SHP77 treated with DMSO at 0.1 percent for 48 hours (cell line): ENCODE measurements around the gene PLCG2.
"Not testable (repeated sequence)": the region's sequence is repeated elsewhere in the genome, so short reads cannot be mapped to it uniquely, and the experiment has no call there.

Experiments
- DNase-seq: peaks from one replicate; lab custom pipeline; 2025; lab: John Stamatoyannopoulos, UW

Gene PLCG2

DNA sequence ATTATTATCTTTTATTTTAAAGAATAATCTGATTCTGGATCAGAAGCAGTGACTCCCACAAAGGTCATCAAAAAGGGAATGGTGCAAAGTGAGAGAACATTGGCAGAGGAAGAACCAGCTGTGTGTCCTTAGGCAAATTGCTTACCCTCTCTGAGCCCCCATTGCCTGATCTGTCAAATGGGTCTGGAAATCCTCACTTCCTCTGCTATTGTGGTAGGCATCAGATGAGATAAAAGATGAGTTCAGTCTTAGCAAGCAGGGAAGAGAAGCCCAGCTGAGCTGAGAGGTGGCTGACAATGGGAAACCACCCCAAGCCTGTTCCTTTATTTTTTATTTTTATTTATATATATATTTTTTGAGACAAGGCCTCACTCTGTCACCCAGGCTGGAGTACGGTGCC lies 24.2 kb upstream of the PLCG2 start:
- DNase-seq: no peak

DNA sequence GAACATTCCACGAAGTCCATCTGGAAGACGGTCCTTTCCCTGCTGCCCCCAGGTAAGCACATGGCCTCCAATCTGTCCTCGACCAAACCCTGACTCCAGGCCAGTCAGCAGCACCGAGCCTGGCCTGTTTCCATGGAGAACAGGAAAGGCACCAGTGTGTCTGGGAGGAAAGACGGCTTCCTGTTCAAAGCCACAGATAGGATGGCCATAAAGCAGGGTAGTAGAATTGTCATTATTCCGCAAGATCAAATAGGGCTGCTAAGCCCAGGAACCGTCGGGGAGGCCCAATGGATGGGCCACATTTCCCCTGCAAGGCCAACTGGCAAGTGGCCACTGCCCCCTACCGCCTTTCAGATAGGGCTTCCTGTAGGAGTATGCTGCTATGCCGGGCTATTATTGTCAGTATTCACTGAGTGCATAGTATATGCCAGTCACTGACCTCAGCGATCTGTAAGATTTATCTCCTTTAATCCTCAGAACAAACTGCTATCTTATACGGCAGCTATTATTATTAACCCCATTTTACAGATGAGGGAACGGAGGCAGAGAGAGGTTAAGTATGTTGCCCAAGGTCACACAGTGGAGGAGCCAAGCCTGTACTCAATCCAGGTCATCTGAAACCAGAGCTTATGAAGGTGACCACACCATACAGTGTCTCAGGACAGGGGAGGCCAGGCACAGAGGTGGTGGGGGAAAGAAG lies 23.0 kb upstream of the PLCG2 start:
- DNase-seq: no peak

DNA sequence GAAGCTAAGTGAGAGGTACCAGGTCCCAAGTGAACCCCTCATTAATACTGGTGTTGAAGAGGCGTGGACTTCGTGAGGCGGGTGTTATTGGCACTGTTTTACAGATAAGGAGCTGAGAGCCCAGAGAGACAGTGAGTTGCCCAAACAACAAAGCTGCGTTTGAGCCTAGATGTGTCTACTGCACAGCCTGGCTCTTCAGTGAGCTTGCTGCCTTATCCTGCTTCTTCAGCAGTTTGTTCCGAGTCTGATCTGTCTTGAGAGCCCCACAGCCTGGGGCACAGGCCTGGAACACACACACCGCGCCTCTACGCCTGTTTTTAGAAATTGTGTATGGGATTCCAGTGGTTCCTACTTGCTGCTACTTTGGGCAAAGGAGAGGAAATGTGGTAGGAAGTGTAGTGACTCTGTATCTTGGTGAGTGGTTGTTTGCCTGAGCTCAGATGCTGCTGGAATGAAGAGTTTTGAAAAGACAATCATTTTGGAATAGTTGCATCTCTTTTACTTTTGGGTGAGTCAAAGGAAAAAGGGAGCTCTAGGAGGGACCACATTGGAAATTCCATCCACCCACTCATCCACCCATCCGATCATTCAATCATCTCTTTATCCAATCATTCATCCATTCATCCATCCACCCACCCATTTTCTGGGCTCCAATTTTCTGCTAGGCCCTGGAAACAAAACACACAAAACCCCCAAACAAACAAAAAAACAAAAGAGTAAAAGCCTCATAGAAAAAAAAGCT lies 22.3 kb upstream of the PLCG2 start:
- DNase-seq: no peak

DNA sequence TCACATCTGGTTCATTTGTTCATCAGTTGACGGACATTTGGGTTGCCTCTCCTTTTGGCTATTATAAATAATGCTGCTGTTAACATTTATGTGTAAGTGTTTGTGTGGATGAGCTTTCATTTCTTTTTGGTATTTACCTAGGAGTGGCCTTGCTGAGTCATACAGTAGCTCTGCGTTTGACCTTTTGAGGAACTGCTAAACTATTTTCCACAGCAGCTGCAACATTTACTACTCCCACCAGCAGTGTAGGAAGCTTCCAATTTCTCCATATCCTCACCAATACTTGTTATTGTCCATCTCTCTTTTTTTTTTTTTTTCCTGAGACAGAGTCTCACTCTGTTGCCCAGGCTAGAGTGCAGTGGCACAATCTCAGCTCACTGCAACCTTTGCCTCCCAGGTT lies 20.7 kb upstream of the PLCG2 start:
- DNase-seq: no peak

DNA sequence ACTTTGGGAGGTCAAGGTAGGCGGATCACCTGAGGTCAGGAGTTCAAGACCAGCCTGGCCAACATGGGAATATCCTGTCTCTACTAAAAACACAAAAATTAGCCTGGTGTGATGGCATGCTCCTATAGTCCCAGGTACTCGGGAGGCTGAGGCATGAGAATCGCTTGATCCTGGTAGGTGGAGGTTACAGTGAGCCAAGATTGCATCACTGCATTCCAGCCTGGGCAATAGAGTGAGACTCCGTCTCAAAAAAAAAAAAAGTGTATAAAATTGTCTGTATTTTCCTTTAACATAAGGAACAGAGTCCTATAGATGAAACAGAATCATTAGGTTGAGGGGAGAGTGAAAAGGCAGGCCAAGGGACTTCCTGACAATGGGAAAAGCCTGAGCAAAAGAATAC lies 16.8 kb upstream of the PLCG2 start:
- DNase-seq: not testable (repeated sequence)

DNA sequence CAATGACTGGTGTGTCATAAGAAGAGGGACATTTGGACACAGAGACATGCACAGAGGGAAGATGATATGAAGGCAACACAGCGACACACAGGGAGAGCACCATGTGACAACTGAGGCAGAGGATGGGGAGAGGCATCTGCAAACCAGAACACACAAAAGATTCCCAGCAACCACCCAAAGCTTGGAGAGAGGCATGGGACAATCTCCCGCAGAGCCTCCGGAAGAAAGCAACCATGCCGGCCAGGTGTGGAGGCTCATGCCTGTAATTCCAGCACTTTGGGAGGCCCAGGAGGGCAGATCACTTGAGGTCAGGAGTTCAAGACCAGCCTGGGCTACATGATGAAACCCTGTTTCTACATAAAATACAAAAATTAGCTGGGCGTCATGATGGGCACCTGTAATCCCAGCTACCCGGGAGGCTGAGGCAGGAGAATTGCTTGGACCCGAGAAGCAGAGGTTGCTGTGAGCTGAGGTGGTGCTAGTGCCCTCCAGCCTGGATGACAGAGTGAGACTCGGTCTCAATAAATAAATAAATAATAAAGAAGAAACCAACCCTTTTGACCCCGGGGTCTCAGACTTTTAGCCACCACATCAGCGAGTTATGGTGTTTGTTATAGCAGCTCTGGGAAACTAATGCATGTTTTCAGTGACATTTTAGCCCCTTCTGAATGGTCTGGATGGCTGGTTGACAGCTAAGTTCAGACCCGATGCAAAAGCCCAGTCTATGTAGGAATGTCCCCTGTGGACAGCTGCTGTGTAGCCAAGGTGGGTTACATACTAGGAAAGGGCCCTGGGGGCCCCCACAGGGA lies 13.8 kb upstream of the PLCG2 start:
- no peak for DNase-seq

- DNase-seq: no peak
These were observed 13.1 kb upstream of the PLCG2 start for GRCh38 chr16:81765969-81766368.

DNA sequence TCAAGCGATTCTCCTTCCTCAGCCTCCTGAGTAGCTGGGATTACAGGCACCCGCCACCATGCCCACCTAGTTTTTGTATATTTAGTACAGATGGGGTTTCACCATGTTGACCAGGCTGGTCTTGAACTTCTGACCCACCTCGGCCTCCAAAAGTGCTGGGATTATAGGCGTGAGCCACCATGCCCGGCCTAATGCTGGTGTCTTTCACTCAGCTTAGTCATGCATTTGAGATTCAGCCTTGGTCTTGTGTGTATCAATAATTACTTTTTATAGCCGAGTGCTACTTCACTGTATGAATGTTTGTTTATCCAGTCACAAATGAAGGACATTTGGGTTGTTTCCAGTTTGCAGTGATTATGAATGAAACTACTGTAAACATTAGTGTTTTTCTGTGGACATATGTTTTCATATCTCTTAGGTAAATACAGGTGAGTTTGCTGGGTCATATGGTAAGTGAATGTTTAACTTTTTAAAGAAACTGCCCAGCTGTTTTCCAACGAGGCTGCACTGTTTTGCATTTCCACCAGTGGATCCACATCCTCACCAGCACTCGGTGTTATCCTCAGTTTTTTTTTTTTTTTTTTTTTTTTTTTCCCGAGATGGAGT lies 11.0 kb upstream of the PLCG2 start:
- no peak for DNase-seq

GRCh38 chr16:81770008-81770407 lies 9.1 kb upstream of the PLCG2 start:
- no peak for DNase-seq

DNA sequence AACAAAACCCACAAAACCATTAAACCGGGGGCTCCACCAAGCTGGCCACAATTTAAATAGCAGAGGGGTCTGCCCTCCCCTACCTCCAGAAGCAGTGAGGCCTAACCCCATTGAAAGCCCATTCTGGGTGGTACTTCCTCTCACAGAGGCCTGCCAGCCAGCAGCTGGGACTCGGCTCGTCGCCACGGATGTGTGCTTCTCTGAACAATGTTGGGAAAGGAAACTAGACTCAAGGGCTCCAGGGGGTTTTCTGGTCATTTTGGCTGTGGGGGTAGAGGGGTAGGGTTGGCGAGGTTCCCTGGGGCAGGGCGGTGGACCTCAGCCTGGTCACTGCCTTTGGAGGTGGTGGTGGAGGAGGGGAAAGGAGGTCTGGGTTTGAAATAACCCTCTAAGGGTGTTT lies 4.7 kb upstream of the PLCG2 start:
- DNase-seq: no peak

DNA sequence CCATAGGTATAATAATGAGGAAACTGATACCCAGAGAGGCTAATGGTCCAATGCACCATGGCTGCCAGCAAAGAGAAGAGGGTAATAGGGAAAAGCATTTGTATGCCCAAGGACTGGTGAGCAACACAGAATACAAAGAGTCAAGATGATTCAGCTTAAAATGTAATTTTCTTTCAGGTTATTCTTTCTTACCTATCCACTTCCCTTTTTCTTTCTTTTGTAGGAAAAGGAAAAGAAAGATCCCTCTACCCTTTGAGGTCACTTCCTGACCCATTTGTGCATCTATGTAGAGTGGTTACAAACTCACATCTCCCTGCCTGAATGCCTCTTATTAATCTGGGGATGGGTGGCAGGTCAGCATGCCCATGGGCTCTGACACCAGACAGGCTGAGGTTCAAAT lies 3.5 kb upstream of the PLCG2 start:
- DNase-seq: no peak

- no peak for DNase-seq
These were observed 860 bp upstream of the PLCG2 start for GRCh38 chr16:81778231-81778630.

DNA sequence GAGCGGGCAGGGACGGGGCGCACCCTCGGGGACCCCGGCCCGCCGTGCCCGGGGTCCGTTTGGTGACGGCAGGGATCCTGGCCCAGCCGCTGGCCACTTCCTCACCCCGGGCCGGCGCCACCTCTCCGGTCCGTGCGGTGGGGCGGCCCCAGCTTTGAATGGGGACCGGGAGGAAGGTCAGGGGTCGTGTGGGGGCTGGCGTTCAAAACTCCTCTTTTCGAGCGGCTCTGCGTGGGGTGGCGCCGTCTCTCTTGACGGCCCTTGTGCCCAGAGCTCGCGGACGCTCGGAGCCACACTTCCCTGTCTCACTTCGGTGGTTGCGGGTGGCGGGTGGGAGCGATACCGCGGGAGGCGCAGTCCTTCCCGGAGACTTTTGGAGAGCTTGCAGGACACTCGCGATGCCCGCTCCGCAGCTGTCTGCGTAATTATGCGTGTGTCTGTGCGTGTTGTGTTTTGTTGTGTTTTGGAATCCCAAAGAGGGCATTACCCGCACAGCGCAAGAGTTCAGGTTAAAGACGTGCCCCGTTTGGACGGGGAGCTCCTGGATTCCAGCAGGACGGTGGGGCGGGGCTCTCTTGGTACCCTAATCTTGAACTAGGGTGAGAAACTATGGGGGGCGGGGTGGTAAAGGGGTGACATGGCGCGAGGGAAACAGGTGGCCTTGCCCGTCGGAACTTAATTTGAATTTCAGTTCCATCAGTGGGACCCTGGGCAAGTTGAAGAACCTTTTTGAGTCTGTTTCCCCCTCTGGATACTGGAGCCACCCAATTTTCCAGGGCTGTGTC lies 637 bp downstream of the PLCG2 start:
- DNase-seq: no peak

GRCh38 chr16:81780350-81780749 lies 1.3 kb downstream of the PLCG2 start:
- DNase-seq: no peak

DNA sequence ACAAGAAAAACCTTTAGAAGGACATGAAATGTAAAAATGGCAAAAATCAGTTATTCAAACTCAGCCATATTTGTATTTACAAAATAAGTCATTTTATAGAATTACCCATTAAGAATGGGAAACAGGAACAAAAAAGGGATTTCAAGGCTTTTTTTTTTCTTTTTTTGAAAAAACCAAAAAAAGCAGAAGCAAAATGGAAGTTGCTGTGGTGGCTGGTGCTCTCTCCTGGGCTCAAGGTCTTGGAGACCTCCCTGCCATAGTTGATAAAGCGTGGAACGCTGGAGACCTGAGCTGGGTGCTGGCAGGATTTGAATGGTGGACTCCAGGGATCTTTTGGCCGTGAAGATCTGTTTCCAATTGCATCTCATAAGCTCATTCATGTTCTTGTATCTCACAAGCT lies 3.1 kb downstream of the PLCG2 start:
- DNase-seq: no peak

- DNase-seq: no peak
These were observed 5.1 kb downstream of the PLCG2 start for GRCh38 chr16:81784072-81784795.

- no peak for DNase-seq
These were observed 6.2 kb downstream of the PLCG2 start for GRCh38 chr16:81785138-81785924.

DNA sequence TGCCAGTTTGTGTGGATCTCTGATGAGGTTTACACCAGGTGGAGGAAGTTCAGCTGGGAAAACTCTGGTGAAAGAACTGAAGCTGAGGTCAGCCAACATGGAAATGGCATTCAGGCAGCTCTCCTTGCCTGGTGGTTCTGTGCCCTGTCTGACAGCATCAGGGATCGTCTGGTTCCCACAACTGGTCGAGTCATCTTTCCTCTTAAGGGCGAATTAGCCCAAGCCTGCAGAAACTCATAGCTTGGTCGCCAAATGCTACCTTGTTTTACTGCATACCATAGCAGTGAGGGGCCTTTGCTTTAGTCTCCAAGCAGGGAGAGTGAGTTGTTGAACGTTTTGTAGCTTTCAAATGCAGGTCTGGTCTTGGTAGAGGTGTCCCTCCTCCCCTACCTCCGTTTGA lies 7.2 kb downstream of the PLCG2 start:
- no peak for DNase-seq

GRCh38 chr16:81786868-81787267 lies 7.8 kb downstream of the PLCG2 start:
- DNase-seq: no peak

- no peak for DNase-seq
These were observed 8.6 kb downstream of the PLCG2 start for GRCh38 chr16:81787659-81788058.
